SK-N-SH treated with all-trans-retinoic acid at 6 μM for 48 hours (cell line): Measurements from ENCODE around the gene OR2T1.

Source experiments
- ATAC-seq: fragments of 200-7000 bp; cut with Tn5 transposase; 3 replicates; pipeline ENCODE4 v1.9.1; 2020; ENCODE audit warnings: mild to moderate bottlenecking, moderate library complexity
- ARNTL ChIP-seq: fragments of 450-650 bp; formaldehyde crosslinking; IDR thresholded peaks from 2 replicates; pipeline ENCODE4 v1.5.0; 2020; ENCODE audit warnings: low read depth, mild to moderate bottlenecking, moderate library complexity, borderline replicate concordance
- BACH2 ChIP-seq: fragments of 250-450 bp; sonication (Bioruptor Pico); IDR thresholded peaks from 2 replicates; pipeline ENCODE4 v1.9.0; 2021; ENCODE audit warnings: mild to moderate bottlenecking, borderline replicate concordance
- CSDC2 ChIP-seq: fragments of 250-450 bp; sonication (Bioruptor Pico); IDR thresholded peaks from 2 replicates; pipeline ENCODE4 v1.5.0; 2020; ENCODE audit warnings: mild to moderate bottlenecking, moderate library complexity
- ESRRG ChIP-seq: fragments of 250-450 bp; sonication (Bioruptor Pico); IDR thresholded peaks from 2 replicates; pipeline ENCODE4 v1.6.1; 2021; ENCODE audit warnings: mild to moderate bottlenecking
- GLIS3 ChIP-seq: fragments of 250-450 bp; sonication (Bioruptor Pico); IDR thresholded peaks from 2 replicates; pipeline ENCODE4 v1.5.0; 2020; ENCODE audit warnings: mild to moderate bottlenecking, moderate library complexity
- ISL1 ChIP-seq: fragments of 250-450 bp; sonication (Bioruptor Pico); IDR thresholded peaks from 2 replicates; pipeline ENCODE4 v2.1.2; 2022; ENCODE audit warnings: mild to moderate bottlenecking, moderate library complexity
- OSR1 ChIP-seq: fragments of 250-450 bp; sonication (Bioruptor Pico); IDR thresholded peaks from 2 replicates; pipeline ENCODE4 v1.8.0; 2022; ENCODE audit warnings: moderate library complexity, mild to moderate bottlenecking, inconsistent platforms
- PPARA ChIP-seq: fragments of 250-450 bp; sonication (Bioruptor Pico); IDR thresholded peaks from 2 replicates; pipeline ENCODE4 v1.5.0; 2020; ENCODE audit warnings: mild to moderate bottlenecking, borderline replicate concordance
- RARB ChIP-seq: fragments of 250-450 bp; sonication (Bioruptor Pico); IDR thresholded peaks from 2 replicates; pipeline ENCODE4 v1.8.0; 2021; ENCODE audit warnings: mild to moderate bottlenecking, moderate library complexity
- SNAI2 ChIP-seq: fragments of 250-450 bp; sonication (Bioruptor Pico); IDR thresholded peaks from 2 replicates; pipeline ENCODE4 v1.5.0; 2020; ENCODE audit warnings: mild to moderate bottlenecking, moderate library complexity
- TCF4 ChIP-seq: fragments of 250-450 bp; sonication (Bioruptor Pico); IDR thresholded peaks from 2 replicates; pipeline ENCODE4 v1.8.0; 2021; ENCODE audit warnings: mild to moderate bottlenecking, moderate library complexity, borderline replicate concordance
- TOX ChIP-seq: fragments of 250-450 bp; sonication (Bioruptor Pico); IDR thresholded peaks from 2 replicates; pipeline ENCODE4 v1.8.0; 2021; ENCODE audit warnings: mild to moderate bottlenecking, moderate library complexity, borderline replicate concordance
- ZC3H10 ChIP-seq: fragments of 250-450 bp; sonication (Bioruptor Pico); IDR thresholded peaks from 2 replicates; pipeline ENCODE4 v1.5.1; 2021; ENCODE audit warnings: mild to moderate bottlenecking, moderate library complexity
- ZFP3 ChIP-seq: fragments of 250-450 bp; sonication (Bioruptor Pico); IDR thresholded peaks from 2 replicates; pipeline ENCODE4 v1.5.0; 2020; ENCODE audit warnings: mild to moderate bottlenecking, moderate library complexity
- ZFP30 ChIP-seq: fragments of 450-650 bp; formaldehyde crosslinking; IDR thresholded peaks from 2 replicates; pipeline ENCODE4 v1.5.0; 2022; ENCODE audit warnings: mild to moderate bottlenecking, moderate library complexity
- ZNF565 ChIP-seq: fragments of 450-650 bp; formaldehyde crosslinking; conservative IDR thresholded peaks from 2 replicates; pipeline ENCODE4 v1.5.0; 2020; ENCODE audit warnings: low read depth, mild to moderate bottlenecking, moderate library complexity
- ZNF70 ChIP-seq: fragments of 450-650 bp; formaldehyde crosslinking; IDR thresholded peaks from 2 replicates; pipeline ENCODE4 v1.5.0; 2020; ENCODE audit warnings: mild to moderate bottlenecking, moderate library complexity
- ZNF8 ChIP-seq: fragments of 450-650 bp; formaldehyde crosslinking; IDR thresholded peaks from 2 replicates; pipeline ENCODE4 v1.5.0; 2020; ENCODE audit warnings: mild to moderate bottlenecking, moderate library complexity
- TF ChIP-seq, protein P1 (sequence below): fragments of 250-450 bp; sonication (Bioruptor Pico); IDR thresholded peaks from 2 replicates; pipeline ENCODE4 v1.5.0; 2020; ENCODE audit warnings: mild to moderate bottlenecking, moderate library complexity
- TF ChIP-seq, protein P2 (sequence below): fragments of 250-450 bp; sonication (Bioruptor Pico); IDR thresholded peaks from 2 replicates; pipeline ENCODE4 v1.5.1; 2021; ENCODE audit warnings: mild to moderate bottlenecking, moderate library complexity

The OR2T1 gene

DNA sequence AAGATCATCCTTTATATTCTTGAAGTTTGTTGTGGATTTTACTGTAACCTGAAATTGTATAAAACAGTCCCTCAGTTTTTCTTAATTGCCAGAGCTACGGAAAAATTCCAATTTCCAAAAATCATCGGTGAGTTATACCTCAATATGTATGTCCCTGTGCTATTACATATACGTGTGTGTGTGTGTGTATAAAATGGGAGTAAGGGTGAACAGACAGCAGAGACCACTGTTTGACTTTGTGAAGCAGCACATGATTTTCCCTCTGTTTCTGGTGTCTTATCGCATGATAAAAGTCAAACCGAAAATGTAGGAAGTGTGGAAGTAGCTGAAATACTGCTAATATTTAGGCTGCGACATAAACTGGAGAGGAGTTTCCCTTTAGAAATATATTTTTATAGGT is 1.2 kb downstream of the OR2T1 start:
- TF ChIP-seq SNAI2 (CRISPR knock-in tag) = no peak
- no peak for TF ChIP-seq ISL1 (CRISPR knock-in tag)
- TF ChIP-seq TCF4 (CRISPR knock-in tag) = no peak
- no peak for TF ChIP-seq ZFP30
- no peak for TF ChIP-seq ZNF8 (CRISPR knock-in tag)
- no peak for TF ChIP-seq RARB (CRISPR knock-in tag)
- TF ChIP-seq ZC3H10 = no peak
- TF ChIP-seq PPARA (CRISPR knock-in tag) = no peak
- TF ChIP-seq, protein P1, sequence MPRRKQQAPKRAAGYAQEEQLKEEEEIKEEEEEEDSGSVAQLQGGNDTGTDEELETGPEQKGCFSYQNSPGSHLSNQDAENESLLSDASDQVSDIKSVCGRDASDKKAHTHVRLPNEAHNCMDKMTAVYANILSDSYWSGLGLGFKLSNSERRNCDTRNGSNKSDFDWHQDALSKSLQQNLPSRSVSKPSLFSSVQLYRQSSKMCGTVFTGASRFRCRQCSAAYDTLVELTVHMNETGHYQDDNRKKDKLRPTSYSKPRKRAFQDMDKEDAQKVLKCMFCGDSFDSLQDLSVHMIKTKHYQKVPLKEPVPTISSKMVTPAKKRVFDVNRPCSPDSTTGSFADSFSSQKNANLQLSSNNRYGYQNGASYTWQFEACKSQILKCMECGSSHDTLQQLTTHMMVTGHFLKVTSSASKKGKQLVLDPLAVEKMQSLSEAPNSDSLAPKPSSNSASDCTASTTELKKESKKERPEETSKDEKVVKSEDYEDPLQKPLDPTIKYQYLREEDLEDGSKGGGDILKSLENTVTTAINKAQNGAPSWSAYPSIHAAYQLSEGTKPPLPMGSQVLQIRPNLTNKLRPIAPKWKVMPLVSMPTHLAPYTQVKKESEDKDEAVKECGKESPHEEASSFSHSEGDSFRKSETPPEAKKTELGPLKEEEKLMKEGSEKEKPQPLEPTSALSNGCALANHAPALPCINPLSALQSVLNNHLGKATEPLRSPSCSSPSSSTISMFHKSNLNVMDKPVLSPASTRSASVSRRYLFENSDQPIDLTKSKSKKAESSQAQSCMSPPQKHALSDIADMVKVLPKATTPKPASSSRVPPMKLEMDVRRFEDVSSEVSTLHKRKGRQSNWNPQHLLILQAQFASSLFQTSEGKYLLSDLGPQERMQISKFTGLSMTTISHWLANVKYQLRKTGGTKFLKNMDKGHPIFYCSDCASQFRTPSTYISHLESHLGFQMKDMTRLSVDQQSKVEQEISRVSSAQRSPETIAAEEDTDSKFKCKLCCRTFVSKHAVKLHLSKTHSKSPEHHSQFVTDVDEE (CRISPR knock-in tag) = no peak
- no peak for ATAC-seq

DNA sequence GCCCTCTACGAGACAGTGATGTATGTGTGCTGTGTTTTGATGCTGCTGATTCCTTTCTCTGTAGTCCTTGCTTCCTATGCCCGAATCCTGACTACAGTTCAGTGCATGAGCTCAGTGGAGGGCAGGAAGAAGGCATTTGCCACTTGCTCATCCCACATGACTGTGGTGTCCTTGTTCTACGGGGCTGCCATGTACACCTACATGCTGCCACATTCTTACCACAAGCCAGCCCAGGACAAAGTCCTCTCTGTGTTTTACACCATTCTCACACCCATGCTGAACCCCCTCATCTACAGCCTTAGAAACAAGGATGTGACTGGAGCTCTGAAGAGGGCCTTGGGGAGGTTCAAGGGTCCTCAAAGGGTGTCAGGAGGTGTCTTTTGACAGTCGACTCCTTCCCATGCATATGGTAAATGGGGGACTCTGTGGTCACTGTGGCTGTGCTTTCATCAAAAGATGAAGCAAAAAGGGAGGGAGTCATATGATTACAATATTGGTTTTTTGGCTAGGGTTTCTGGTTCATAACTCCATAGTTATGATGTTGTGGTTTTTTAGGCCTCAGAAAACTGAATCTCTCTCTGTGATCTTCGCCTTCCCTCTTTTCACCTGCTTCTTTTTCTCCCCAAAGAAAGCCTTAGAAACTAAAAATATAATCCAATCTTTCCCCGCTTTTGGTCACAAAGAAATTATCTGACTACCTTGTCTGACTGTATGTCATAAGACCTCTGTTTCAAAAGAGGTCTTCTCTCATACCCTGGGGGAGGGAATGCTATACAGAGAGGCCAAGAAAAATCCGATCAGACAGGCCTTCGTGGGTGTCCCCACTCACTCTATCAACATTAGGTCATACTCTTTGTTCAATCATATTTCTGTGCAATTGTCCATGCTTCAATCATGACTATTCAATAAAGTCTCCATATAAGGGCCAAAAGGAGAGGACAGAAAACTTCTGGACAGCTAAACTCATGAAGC is 4.2 kb downstream of the OR2T1 start:
- no peak for ATAC-seq
- no peak for TF ChIP-seq CSDC2
- TF ChIP-seq ARNTL (CRISPR knock-in tag) = no peak
- no peak for TF ChIP-seq ZFP3 (CRISPR knock-in tag)
- no peak for TF ChIP-seq ESRRG (CRISPR knock-in tag)
- TF ChIP-seq RARB (CRISPR knock-in tag) = no peak
- TF ChIP-seq ZC3H10 = no peak
- TF ChIP-seq ZNF70 (CRISPR knock-in tag) = no peak
- TF ChIP-seq TOX (CRISPR knock-in tag) = no peak

DNA sequence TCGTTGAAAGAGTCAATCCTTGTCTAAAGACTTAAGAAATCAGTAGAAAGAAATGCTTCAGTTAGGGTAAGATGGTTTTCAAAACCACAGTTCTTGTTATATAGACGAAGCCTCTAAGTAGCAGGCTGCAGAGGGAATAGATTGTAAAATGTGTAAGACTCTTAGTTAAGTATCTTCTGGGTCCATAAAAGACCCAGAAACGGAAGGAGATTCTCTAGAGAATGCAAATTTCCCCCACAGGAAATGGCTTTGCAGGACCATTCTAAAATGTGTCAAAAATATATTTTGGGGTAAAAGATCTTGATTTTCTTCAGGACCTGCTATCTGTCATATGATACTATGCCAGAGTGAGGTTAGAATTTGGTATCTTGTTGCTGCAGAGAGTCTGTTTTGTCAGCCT is 13.4 kb downstream of the OR2T1 start:
- no peak for TF ChIP-seq CSDC2
- no peak for TF ChIP-seq BACH2 (CRISPR knock-in tag)
- no peak for TF ChIP-seq ESRRG (CRISPR knock-in tag)
- TF ChIP-seq ARNTL (CRISPR knock-in tag) = no peak
- TF ChIP-seq PPARA (CRISPR knock-in tag) = no peak
- no peak for TF ChIP-seq TOX (CRISPR knock-in tag)
- no peak for ATAC-seq

DNA sequence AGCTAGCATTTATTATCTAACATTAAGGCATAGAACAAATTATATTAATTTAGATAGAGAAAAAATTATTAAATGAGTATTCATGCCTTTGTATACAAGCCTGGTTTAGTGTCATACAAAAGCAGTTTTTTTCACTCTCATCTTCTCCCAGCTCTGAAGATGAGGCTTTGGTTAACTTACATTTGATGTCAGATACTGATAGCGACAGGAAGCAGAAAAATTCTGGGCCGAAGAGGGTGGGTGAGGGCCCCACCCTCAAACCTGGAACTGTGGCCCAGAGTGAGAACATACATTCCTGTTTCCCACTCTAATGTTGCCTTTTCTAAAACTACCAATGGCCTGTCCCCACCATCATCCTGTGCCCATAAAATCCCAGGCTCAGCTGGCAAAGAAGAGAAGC is 15.0 kb downstream of the OR2T1 start:
- TF ChIP-seq ZFP3 (CRISPR knock-in tag) (no peak), ESRRG (CRISPR knock-in tag) (no peak), ZFP30 (no peak), CSDC2 (no peak), TOX (CRISPR knock-in tag) (no peak), ISL1 (CRISPR knock-in tag) (no peak), BACH2 (CRISPR knock-in tag) (no peak)
- TF ChIP-seq, protein P2, sequence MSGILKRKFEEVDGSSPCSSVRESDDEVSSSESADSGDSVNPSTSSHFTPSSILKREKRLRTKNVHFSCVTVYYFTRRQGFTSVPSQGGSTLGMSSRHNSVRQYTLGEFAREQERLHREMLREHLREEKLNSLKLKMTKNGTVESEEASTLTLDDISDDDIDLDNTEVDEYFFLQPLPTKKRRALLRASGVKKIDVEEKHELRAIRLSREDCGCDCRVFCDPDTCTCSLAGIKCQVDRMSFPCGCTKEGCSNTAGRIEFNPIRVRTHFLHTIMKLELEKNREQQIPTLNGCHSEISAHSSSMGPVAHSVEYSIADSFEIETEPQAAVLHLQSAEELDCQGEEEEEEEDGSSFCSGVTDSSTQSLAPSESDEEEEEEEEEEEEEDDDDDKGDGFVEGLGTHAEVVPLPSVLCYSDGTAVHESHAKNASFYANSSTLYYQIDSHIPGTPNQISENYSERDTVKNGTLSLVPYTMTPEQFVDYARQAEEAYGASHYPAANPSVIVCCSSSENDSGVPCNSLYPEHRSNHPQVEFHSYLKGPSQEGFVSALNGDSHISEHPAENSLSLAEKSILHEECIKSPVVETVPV (CRISPR knock-in tag) = no peak
- TF ChIP-seq, protein P1 (CRISPR knock-in tag) = no peak

DNA sequence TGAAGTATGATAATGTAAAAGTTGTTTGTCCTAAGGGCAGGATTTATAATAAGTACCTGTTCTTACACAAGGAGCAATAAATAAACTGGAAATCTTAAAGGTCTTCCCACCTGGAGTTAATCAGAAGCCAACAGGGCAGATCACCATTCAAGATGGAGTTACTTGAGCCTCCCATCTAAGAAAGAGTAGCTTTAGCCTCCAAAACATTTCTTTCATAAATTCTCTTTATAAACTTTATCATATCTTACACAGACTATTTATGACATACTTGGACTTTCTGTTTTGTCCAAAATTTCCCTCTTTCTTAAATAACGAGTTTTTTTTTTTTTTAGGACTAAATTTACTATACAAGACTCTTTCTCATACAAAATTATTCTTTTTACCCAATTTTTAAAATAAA is 18.5 kb downstream of the OR2T1 start:
- no peak for ATAC-seq
- TF ChIP-seq CSDC2 (no peak), TOX (CRISPR knock-in tag) (no peak), ZNF70 (CRISPR knock-in tag) (no peak), BACH2 (CRISPR knock-in tag) (no peak), ESRRG (CRISPR knock-in tag) (no peak), PPARA (CRISPR knock-in tag) (no peak), ZC3H10 (no peak), ZFP30 (no peak), GLIS3 (CRISPR knock-in tag) (no peak), OSR1 (CRISPR knock-in tag) (no peak), ZNF8 (CRISPR knock-in tag) (no peak), ZNF565 (CRISPR knock-in tag) (no peak), TCF4 (CRISPR knock-in tag) (no peak), ZFP3 (CRISPR knock-in tag) (no peak), ARNTL (CRISPR knock-in tag) (no peak)
- TF ChIP-seq, protein P1 (CRISPR knock-in tag) = no peak

More for the DNA sequence above, 15.0 kb downstream of the OR2T1 start:
- ATAC-seq = no peak
